ENCODE data around the gene CRYBB1.

Gene CRYBB1

DNA sequence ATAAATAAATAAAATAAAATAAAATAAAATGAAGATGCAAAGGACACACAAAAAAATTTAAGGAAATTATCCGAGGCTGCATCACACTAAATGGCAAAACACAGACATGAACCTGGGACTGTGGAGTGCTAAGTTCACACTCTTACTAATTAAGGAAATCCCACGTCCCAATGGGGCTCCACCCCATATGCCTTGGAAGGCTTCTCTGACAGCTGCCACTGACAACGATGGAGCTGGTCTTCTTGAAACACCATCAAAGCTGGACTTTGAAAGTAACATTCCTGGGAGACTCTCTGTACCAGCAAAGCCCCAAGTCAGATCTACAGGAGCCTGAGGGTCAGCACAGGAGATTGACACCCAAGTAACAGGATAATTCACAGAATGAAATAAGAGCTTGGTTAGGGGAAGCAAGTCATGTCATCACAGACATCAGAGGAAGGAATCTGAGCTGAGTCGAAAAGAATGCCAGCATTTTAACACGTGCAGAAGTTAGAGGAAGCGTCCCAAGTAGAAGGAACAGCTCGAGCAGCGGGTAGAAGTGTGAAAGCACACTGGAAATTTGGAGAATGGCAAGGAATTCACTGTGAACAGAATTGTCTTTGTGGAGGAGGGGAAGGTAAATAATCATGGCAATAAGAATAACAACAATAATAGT lies 41.7 kb downstream of the CRYBB1 start:
- DNase-seq (ENCODE audit: low read depth), result no peak

GRCh38 chr22:26574001-26574723 lies 43.7 kb downstream of the CRYBB1 start:
- no peak for DNase-seq (ENCODE audit: low read depth)

GRCh38 chr22:26573026-26573662 lies 44.7 kb downstream of the CRYBB1 start:
- no peak for DNase-seq (ENCODE audit: low read depth)

DNA sequence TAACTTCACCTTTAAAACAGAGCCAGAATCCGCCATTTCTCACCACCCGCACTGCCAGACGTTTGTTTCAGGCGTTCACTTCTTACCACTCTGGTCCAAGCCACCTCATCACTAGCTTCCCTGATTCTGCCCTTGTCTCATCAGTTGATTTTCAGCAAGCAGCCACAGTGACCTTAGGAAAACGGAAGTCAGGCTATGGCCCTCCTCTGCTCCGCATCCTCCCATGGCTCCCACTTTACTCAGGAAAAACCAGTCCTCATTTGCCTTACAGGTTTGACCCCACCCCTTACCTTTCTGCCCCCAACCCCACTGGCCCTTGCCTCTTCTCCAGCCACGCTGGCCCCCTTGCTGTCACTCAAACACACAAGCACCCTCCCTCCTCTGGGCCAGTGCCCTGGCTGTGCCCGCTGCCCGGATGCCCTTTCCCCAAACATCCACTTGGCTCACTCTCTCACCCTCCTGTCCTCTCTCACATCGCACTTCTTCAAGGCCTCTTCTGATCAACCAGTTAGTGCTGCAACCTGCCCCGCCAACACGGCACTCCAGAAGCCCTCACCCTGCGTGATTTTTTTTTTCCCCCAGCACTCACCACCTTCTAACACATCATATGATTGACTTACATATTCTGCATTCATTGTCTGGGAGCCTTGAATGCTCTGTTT lies 46.8 kb downstream of the CRYBB1 start:
- DNase-seq (ENCODE audit: low read depth), result no peak

DNA sequence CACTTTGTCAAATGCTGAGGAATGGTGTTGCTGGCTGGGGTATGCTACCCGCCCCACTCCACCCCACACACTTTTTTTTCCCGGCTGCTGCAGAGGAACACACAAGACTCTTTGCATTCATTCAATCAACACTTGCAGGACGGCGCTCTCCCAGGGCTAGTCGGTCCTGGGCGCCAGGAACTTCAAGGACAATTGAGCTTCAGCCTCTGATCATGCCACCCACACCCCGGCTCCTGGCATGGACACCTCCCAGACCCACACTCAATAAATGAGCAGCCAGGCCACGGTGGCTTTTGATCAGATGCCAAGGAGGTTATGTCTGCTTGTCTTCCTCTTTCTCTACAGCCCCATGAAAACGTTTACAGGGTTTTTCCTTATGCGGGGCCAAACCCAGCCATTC lies 47.7 kb downstream of the CRYBB1 start:
- no peak for DNase-seq (ENCODE audit: low read depth)

DNA sequence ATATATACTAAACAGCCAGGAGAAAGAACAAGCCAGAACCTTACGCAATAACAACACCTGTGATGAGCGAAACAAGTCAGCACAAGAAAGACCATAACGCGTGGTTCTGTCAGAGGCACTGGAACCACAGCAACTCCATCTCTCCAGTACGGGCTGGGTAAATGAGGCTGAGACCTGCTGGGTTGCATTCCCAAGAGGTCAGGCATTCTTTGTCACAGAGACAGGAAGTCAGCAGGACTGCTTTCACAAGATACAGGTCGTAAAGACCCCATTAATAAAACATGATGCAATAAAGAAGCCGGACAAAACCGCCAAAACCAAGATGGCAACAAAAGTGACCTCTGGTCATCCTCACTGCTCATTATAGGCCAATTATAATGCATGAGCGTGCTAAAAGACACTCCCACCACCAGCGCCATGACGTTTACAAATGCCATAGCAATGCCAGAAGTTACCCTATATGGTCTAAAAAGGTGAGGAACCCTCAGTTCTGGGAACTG lies 49.6 kb downstream of the CRYBB1 start:
- no peak for DNase-seq (ENCODE audit: low read depth)

- DNase-seq (ENCODE audit: low read depth), result no peak
Measured at GRCh38 chr22:26567610-26568009, 50.2 kb downstream of the CRYBB1 start.

DNA sequence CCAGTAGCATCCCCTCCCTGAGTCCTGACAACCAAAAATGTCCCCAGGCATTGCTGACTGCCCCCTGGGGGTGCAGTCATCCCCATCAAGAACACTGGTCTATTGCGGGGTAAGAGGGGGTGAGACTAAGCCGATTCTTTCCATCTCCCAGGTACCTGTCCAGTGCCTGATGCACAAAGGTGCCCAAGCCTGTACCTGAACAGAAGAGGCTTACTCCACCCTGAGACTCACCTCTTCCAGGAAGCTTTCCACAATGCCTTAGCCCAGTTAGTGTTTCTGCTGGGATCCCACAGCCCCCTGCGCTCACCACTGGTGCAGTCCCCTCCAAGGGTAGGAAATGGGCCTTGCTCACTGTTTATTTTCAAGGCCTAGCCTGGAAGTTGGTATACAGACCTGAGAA lies 50.8 kb downstream of the CRYBB1 start:
- no peak for DNase-seq (ENCODE audit: low read depth)

DNA sequence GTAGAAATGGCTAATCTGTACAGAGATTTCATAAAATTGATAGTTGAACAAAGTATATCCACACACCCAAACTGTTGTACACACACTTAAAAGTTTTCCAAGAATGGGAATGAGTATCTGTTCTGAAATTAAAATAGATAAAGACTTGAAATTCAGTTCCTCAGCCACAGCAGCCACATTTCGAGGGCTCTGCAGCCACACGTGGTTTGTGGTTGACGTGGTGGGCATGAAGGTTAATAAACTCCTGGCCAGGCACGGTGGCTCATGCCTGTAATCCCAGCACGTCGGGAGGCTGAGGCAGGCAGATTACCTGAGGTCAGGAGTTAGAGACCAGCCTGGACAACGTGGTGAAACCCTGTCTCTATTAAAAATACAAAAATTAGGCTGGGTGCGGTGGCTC lies 51.9 kb downstream of the CRYBB1 start:
- no peak for DNase-seq (ENCODE audit: low read depth)

DNA sequence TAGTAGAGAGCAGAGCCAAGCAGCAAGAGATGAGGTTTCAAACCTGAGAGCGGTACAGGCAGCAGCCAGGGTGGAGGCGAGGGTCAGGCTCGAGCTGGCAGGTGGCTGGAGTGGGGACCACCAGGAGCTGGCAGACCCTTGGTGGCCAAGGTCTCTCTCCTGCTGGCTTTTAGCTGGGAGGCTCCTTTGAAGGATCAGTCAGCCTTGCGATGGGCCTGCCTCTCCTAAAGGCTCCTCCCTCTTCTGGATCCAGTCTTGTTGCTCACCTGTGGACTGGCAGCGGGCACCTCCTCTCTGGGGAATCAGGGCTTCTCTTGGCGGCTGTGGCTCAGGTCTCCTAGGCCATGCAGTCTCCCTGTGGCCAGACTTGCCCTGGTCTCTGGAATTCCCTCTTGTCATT lies 52.6 kb downstream of the CRYBB1 start:
- no peak for DNase-seq (ENCODE audit: low read depth)

DNA sequence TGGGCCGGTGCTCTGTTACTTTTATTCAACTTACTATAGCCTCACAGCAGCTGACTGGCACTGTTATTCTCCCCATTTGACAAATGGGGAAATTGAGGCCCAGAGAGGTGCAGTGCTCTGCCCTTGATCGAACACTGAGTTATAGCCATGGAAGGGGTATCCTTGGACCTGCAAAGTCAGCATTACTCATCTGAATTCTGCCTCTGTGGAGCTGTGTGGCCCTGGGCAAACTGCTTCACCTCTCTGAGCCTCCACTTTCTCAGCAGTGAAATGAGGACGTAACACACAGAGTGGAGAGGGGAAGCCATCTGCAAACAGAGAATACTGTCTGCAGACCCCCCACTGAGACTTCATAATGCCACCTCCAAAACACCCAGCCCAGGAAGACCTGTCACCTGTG lies 53.2 kb downstream of the CRYBB1 start:
- no peak for DNase-seq (ENCODE audit: low read depth)

DNA sequence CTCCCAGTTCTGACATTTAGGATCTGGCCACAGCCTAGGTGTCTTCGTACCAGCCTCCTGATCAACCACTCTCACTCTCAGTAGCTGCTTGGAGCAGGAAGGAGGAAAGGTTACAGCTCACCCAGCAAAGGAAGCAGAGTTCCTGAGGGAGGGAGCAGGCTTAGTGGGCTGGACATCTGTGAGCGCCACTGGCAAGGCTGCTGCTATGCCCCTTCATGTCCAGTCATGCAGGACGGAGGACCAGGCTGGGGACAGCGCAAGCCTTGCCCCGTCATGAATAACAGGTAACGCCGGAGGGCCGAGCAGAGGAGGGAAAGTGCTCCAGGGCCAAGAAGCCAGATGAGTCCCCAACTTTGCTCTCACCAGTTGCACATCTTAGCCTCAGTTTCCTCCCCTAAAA lies 53.6 kb downstream of the CRYBB1 start:
- DNase-seq (ENCODE audit: low read depth), result no peak

- DNase-seq (ENCODE audit: low read depth), result no peak
Measured at GRCh38 chr22:26563022-26563421, 54.8 kb downstream of the CRYBB1 start.

- DNase-seq (ENCODE audit: low read depth), result no peak
Measured at GRCh38 chr22:26561756-26562417, 55.9 kb downstream of the CRYBB1 start.

GRCh38 chr22:26559961-26560575 lies 57.8 kb downstream of the CRYBB1 start:
- no peak for DNase-seq (ENCODE audit: low read depth)

- DNase-seq (ENCODE audit: low read depth), result no peak
Measured at GRCh38 chr22:26558248-26558895, 59.5 kb downstream of the CRYBB1 start.

GRCh38 chr22:26556904-26557303 lies 60.9 kb downstream of the CRYBB1 start:
- no peak for DNase-seq (ENCODE audit: low read depth)

- DNase-seq (ENCODE audit: low read depth), result no peak
Measured at GRCh38 chr22:26555478-26555877, 62.3 kb downstream of the CRYBB1 start.

- DNase-seq (ENCODE audit: low read depth), result no peak
Measured at GRCh38 chr22:26554956-26555355, 62.9 kb downstream of the CRYBB1 start.

GRCh38 chr22:26553056-26553752 lies 64.6 kb downstream of the CRYBB1 start:
- no peak for DNase-seq (ENCODE audit: low read depth)

DNA sequence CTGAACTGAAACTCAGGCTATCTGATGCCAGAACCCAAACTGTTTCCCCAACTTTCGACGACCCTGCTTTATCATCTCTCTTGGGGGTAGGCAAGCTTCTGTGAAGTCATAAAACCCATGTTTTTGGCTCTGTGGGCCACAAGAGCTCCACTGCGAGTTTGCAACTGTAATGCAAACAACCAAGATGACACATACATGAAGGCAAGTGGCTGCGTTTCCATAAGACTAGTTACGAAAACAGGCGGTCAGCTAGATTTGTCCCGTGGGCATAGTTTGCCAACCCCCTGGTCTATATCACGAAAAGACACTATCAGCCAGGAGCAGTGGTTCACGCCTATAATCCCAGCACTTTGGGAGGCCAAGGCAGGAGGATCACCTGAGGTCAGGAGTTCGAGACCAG lies 65.4 kb downstream of the CRYBB1 start:
- DNase-seq (ENCODE audit: low read depth), result no peak
